ENCODE data around the gene PLAC8L1. TPM values are rescaled to one million over a fixed set of nuclear protein-coding genes. Genes with fewer than 3 reads are reported as not detected.

The PLAC8L1 gene
- total RNA-seq, 1 experiment from 2014 or later, result 0.52 TPM

GRCh38 chr5:146043722-146044121 is 61.7 kb downstream of the PLAC8L1 start:
- Histone ChIP-seq H3K18ac (ENCODE audit: insufficient read length, low read depth, low read length) (no peak overlapping the region), H3K27ac (ENCODE audit: insufficient read length, low read depth, low read length) (no peak overlapping the region), H2BK120ac (ENCODE audit: low read depth, low read length, poor library complexity, severe bottlenecking) (no peak overlapping the region), H4K5ac (ENCODE audit: insufficient read length, low read depth, low read length) (no peak overlapping the region), H3K4me2 (ENCODE audit: insufficient read depth, insufficient read length, low read length) (no peak overlapping the region), H3K4ac (ENCODE audit: low read depth, low read length) (no peak overlapping the region), H2AK5ac (ENCODE audit: insufficient read length, low read length) (no peak overlapping the region), H3K14ac (ENCODE audit: insufficient read depth, low read length) (no peak overlapping the region), H3T11ph (ENCODE audit: low read length) (no peak overlapping the region), H3K56ac (ENCODE audit: insufficient read length, low read depth, low read length) (no peak overlapping the region), H4K20me1 (ENCODE audit: control insufficient read depth, insufficient read depth, insufficient read length) (no peaks in the 10 kb centered on the region), H3K79me2 (ENCODE audit: insufficient read depth, low read length) (no peaks in the 10 kb centered on the region), H4K91ac (ENCODE audit: insufficient read length, low read depth, low read length) (no peak overlapping the region), H3K23me2 (ENCODE audit: insufficient read length, low read depth, low read length, poor library complexity, severe bottlenecking) (no peaks in the 10 kb centered on the region), H4K8ac (replicated peaks; ENCODE audit: insufficient read length, low read depth, low read length) (no peak overlapping the region), H3K79me1 (ENCODE audit: insufficient read depth, low read depth, low read length, poor library complexity, severe bottlenecking) (no peaks in the 10 kb centered on the region), H3K4me1 (ENCODE audit: insufficient read depth, low read length) (no peaks in the 10 kb centered on the region), H3K9ac (ENCODE audit: extremely low read depth, insufficient read length, low read length) (no peak overlapping the region), H2BK20ac (ENCODE audit: low read depth, low read length, poor library complexity, severe bottlenecking) (no peak overlapping the region), H3K23ac (ENCODE audit: insufficient read length, low read depth, low read length) (no peak overlapping the region), H2BK15ac (ENCODE audit: low read depth, low read length) (no peak overlapping the region), H2BK5ac (ENCODE audit: insufficient read length, low read length) (no peak overlapping the region), H3K27me3 (ENCODE audit: insufficient read depth, low read length) (no peaks in the 10 kb centered on the region), H3K9me3 (ENCODE audit: control insufficient read depth, low read depth, low read length) (no peaks in the 10 kb centered on the region), H2BK12ac (ENCODE audit: insufficient read length, low read depth, low read length) (no peak overlapping the region), H2AFZ (ENCODE audit: low read length) (no peak overlapping the region)
- H3K9me3 Mint-ChIP-seq, result no peaks in the 10 kb centered on the region
- no CpG with 5 or more reads among the region's 4 CpGs for WGBS (ENCODE audit: extremely low coverage, insufficient read length, low lambda C conversion rate)
- no peaks in the 10 kb centered on the region for H3K27me3 Mint-ChIP-seq (ENCODE audit: low read depth)
- H3K36me3 Mint-ChIP-seq (ENCODE audit: insufficient read depth in 1 of 3, low read depth in 3 of 3), result no peaks in the 10 kb centered on the region; a peak in 1 of 7 replicates
- peaks cover 8 to 11% of the 10 kb centered on the region in 2 experiments; a peak in 3 of 4 replicates for H3K4me1 Mint-ChIP-seq
- no peak overlapping the region for H3K4me3 Mint-ChIP-seq
- DNase-seq, result no peak
- no peak for TF ChIP-seq CTCF (conservative IDR thresholded peaks at IDR 0.05)
- H3K27ac Mint-ChIP-seq, result no peak overlapping the region
